Prostate gland (tissue), 2 donors: Measurements from ENCODE around the gene PHAF1. TPM values are rescaled to one million over a fixed set of nuclear protein-coding genes. Genes with fewer than 3 reads are reported as not detected.

ENCODE experiments used
- DNase-seq: peaks from one replicate; pipeline ENCODE4 v3.0.0-alpha.2; 2019; ENCODE audit warnings: low spot score
- H3K27ac ChIP-seq, 2 donors: fragments of 200-600 bp; sonication (generic); 2 replicates each; pipeline ENCODE4 v1.5.1; 2017 to 2019
- H3K27me3 ChIP-seq: fragments of 200-600 bp; sonication (generic); replicated peaks from 2 replicates; pipeline ENCODE4 v1.5.1; 2019; ENCODE audit not compliant: insufficient read depth
- H3K36me3 ChIP-seq, 2 donors: fragments of 200-600 bp; sonication (generic); 1 replicate in 1 of 2; 2 replicates in 1 of 2; pipeline versions ENCODE4 v1.5.1 to v1.8.1; 2017 to 2019
- H3K4me1 ChIP-seq: fragments of 200-600 bp; sonication (generic); replicated peaks from 2 replicates; pipeline ENCODE4 v1.5.1; 2019
- H3K4me3 ChIP-seq, 2 donors: fragments of 200-600 bp; sonication (generic); 2 replicates each; pipeline ENCODE4 v1.5.1; 2017 to 2019
- H3K9me3 ChIP-seq: fragments of 200-600 bp; sonication (generic); 2 replicates; pipeline ENCODE4 v1.5.1; 2017
- CTCF ChIP-seq, 4 experiments: fragments of 200-600 bp in 2 of 4; fragments of 450-650 bp in 2 of 4; sonication (generic) in 2 of 4; IDR thresholded peaks; 1 replicate in 3 of 4; 2 replicates in 1 of 4; pipeline ENCODE4 v1.5.1; 2016 to 2019; ENCODE audit warnings: antibody characterized with exemption in 4 of 4, mild to moderate bottlenecking in 2 of 4, moderate library complexity in 2 of 4
- POLR2A ChIP-seq: fragments of 450-650 bp; IDR thresholded peaks from one replicate; pipeline ENCODE4 v1.6.1; 2016; ENCODE audit warnings: antibody characterized with exemption, mild to moderate bottlenecking
- POLR2AphosphoS5 ChIP-seq: sonication (generic); formaldehyde crosslinking; IDR thresholded peaks from one replicate; pipeline ENCODE4 v1.6.1; 2017; ENCODE audit warnings: antibody characterized with exemption
- WGBS: methylation state at CpG from one replicate; pipeline ENCODE4 v1.1.5; 2018; 5-methylcytosine and 5-hydroxymethylcytosine counted together
- intact Hi-C: fragments of 100-400 bp; cut with DNase I; formaldehyde crosslinking; loops from one replicate; pipeline ENCODE4 v1.14.2; 2022
- total RNA-seq, 2 donors: library from RNA; depleted of rRNA; stranded (reverse); fragments of >200 nt; gene quantifications; one replicate each; pipeline ENCODE4 v1.1.0, GENCODE V29; 2016

PHAF1 gene
- total RNA-seq, 2 donors from 2014 or later, result 30.1 to 31.9 TPM

GRCh38 chr16:67163164-67163998, 53.6 kb downstream of the PHAF1 start:
- Histone ChIP-seq H3K27me3 (no peaks in the 10 kb centered on the region), H3K27ac (peak overlapping the region; percentile 91 to 94), H3K9me3 (no peaks in the 10 kb centered on the region), H3K36me3 (no peaks in the 10 kb centered on the region), H3K4me3 (peak overlapping the region; percentile 27 to 30), H3K4me1 (peaks cover 31% of the 10 kb centered on the region)
- DNase-seq, result peak; percentile 56
- intact Hi-C loops, result no loop called here
- TF ChIP-seq POLR2A (no peak), CTCF (IDR thresholded peaks at IDR 0.05) (no peak), POLR2AphosphoS5 (no peak)
- 2% methylated on average over 83 of the region's 99 CpGs for WGBS

GRCh38 chr16:67163999-67164558, 54.3 kb downstream of the PHAF1 start:
- Histone ChIP-seq H3K4me1 (peaks cover 25% of the 10 kb centered on the region), H3K27me3 (no peaks in the 10 kb centered on the region), H3K9me3 (no peaks in the 10 kb centered on the region), H3K36me3 (no peaks in the 10 kb centered on the region), H3K27ac (peak overlapping the region; percentile 91 to 94), H3K4me3 (peak overlapping the region; percentile 27 to 30)
- TF ChIP-seq POLR2AphosphoS5, result no peak
- TF ChIP-seq CTCF (IDR thresholded peaks at IDR 0.05), result no peak
- no peak for TF ChIP-seq POLR2A
- 2% methylated on average over 32 of the region's 34 CpGs for WGBS
- DNase-seq, result no peak
- intact Hi-C loops, result no loop called here

GRCh38 chr16:67164599-67165061, 54.9 kb downstream of the PHAF1 start, which contains the start of gene HSF4:
HSF4 (plus strand) TSS chr16:67164745; CDS start chr16:67164812, 67 bp downstream.
- H3K27ac ChIP-seq, result peak within 1 kb of the TSS; percentile 91 to 94
- peaks cover 30% of the 10 kb centered on the region for H3K4me1 ChIP-seq
- WGBS, result 7% methylated on average over 30 of the region's 41 CpGs
- no peaks in the 10 kb centered on the region for H3K36me3 ChIP-seq
- H3K9me3 ChIP-seq, result no peaks in the 10 kb centered on the region
- peak within 1 kb of the TSS; percentile 27 to 30 for H3K4me3 ChIP-seq
- H3K27me3 ChIP-seq, result no peaks in the 10 kb centered on the region
- TF ChIP-seq POLR2AphosphoS5 (no peak), POLR2A (peak; percentile 31)
- intact Hi-C loops, result no loop called here
- DNase-seq, result peak; percentile 34

GRCh38 chr16:67165121-67166078, 55.7 kb downstream of the PHAF1 start:
- 47% methylated on average over 56 of the region's 85 CpGs for WGBS
- DNase-seq, result no peak
- peaks cover 33% of the 10 kb centered on the region for H3K4me1 ChIP-seq
- peak overlapping the region in 1 of 2 donors; percentile 94 for H3K27ac ChIP-seq
- H3K9me3 ChIP-seq, result no peaks in the 10 kb centered on the region
- H3K27me3 ChIP-seq, result no peaks in the 10 kb centered on the region
- no peak overlapping the region for H3K4me3 ChIP-seq
- intact Hi-C loops, result no loop called here
- TF ChIP-seq POLR2AphosphoS5, result no peak
- no peak for TF ChIP-seq CTCF (IDR thresholded peaks at IDR 0.05)
- TF ChIP-seq POLR2A, result no peak
- H3K36me3 ChIP-seq, result no peaks in the 10 kb centered on the region
